Measurements from ENCODE around the gene TDRD12. TPM values are rescaled to one million over a fixed set of nuclear protein-coding genes. Genes with fewer than 3 reads are reported as not detected.
"Not testable (repeated sequence)": the region's sequence is repeated elsewhere in the genome, so short reads cannot be mapped to it uniquely, and the experiment has no call there.

The TDRD12 gene
- total RNA-seq, 4 donors from 2014 or later = 0.16 to 1.3 (median 0.73) TPM

- WGBS, 2 donors = 54 to 58% methylated on average over 4 of the region's 4 CpGs
- intact Hi-C loops (cut with DNase I; ENCODE audit: low total_unique reads) = no loop called here
- DNase-seq (ENCODE audit: low spot score in 2 of 2) = no peak
- TF ChIP-seq POLR2A (IDR thresholded peaks at IDR 0.05) (no peak), CTCF (IDR thresholded peaks at IDR 0.05) (no peak)
- no peak overlapping the region for H3K4me3 ChIP-seq (ENCODE audit: low read depth, poor library complexity, severe bottlenecking)
Observed at GRCh38 chr19:32750441-32751055, 31.0 kb downstream of the TDRD12 start.

- no peak for DNase-seq (ENCODE audit: low spot score in 2 of 2)
- no peak overlapping the region for H3K4me3 ChIP-seq (ENCODE audit: low read depth, poor library complexity, severe bottlenecking)
- intact Hi-C loops (cut with DNase I; ENCODE audit: low total_unique reads) = no loop called here
- TF ChIP-seq POLR2A (IDR thresholded peaks at IDR 0.05) = no peak
- no peak for TF ChIP-seq CTCF (IDR thresholded peaks at IDR 0.05)
- 58 to 73% methylated on average over 2 of the region's 2 CpGs for WGBS, 2 donors
Observed at GRCh38 chr19:32751066-32751465, 31.5 kb downstream of the TDRD12 start.

GRCh38 chr19:32757189-32757588 lies 37.6 kb downstream of the TDRD12 start:
- no peak overlapping the region for H3K4me3 ChIP-seq (ENCODE audit: low read depth, poor library complexity, severe bottlenecking)
- TF ChIP-seq POLR2A (IDR thresholded peaks at IDR 0.05) (no peak), CTCF (IDR thresholded peaks at IDR 0.05) (no peak)
- intact Hi-C loops (cut with DNase I; ENCODE audit: low total_unique reads) = no loop called here
- no peak for DNase-seq (ENCODE audit: low spot score in 2 of 2)
- 69 to 76% methylated on average over 3 of the region's 3 CpGs for WGBS, 2 donors

GRCh38 chr19:32765365-32765764 lies 45.8 kb downstream of the TDRD12 start:
- DNase-seq (ENCODE audit: low spot score in 2 of 2); intact Hi-C loops (cut with DNase I; ENCODE audit: low total_unique reads); H3K4me3 ChIP-seq (ENCODE audit: low read depth, poor library complexity, severe bottlenecking): not testable (repeated sequence)
- 89 to 90% methylated on average over 5 of the region's 5 CpGs for WGBS, 2 donors

- 69 to 70% methylated on average over 6 of the region's 6 CpGs for WGBS, 2 donors
- DNase-seq (ENCODE audit: low spot score in 2 of 2) = no peak
Observed at GRCh38 chr19:32767951-32768679, 48.5 kb downstream of the TDRD12 start.

More at GRCh38 chr19:32767951-32768679, 48.5 kb downstream of the TDRD12 start:
- no peak overlapping the region for H3K4me3 ChIP-seq (ENCODE audit: low read depth, poor library complexity, severe bottlenecking)
- TF ChIP-seq POLR2A (IDR thresholded peaks at IDR 0.05) (no peak), CTCF (IDR thresholded peaks at IDR 0.05) (no peak)
- intact Hi-C loops (cut with DNase I; ENCODE audit: low total_unique reads) = no loop called here

Measured in lower leg skin (tissue), 4 donors.